ENCODE measurements around the gene TRAPPC6A.
A peak's percentile ranks its signal among the peaks of the same experiment; 100 is the strongest.

The TRAPPC6A gene

GRCh38 chr19:45177817-45178261 lies at the start of gene TRAPPC6A:
Gene TRAPPC6A, minus strand, starts transcription at chr19:45178237. Its CDS starts 19 bp downstream, at chr19:45178218.
- no peak for DNase-seq

- DNase-seq, result no peak
Observed at GRCh38 chr19:45224645-45225044, 46.6 kb upstream of the TRAPPC6A start.

GRCh38 chr19:45223879-45224278 lies 45.8 kb upstream of the TRAPPC6A start:
- DNase-seq, result no peak

GRCh38 chr19:45222724-45223123 lies 44.7 kb upstream of the TRAPPC6A start:
- no peak for DNase-seq

- no peak for DNase-seq
Observed at GRCh38 chr19:45218911-45219743, 41.1 kb upstream of the TRAPPC6A start.

GRCh38 chr19:45218426-45218825 lies 40.4 kb upstream of the TRAPPC6A start:
- no peak for DNase-seq

- no peak for DNase-seq
Observed at GRCh38 chr19:45217957-45218334, 39.9 kb upstream of the TRAPPC6A start.

GRCh38 chr19:45217193-45217956 lies 39.3 kb upstream of the TRAPPC6A start:
- DNase-seq, result no peak

GRCh38 chr19:45216667-45217066 lies 38.6 kb upstream of the TRAPPC6A start:
- DNase-seq, result no peak

- peak; percentile 51 for DNase-seq
Observed at GRCh38 chr19:45215391-45216191, 37.6 kb upstream of the TRAPPC6A start.

GRCh38 chr19:45213031-45213430 lies 35.0 kb upstream of the TRAPPC6A start:
- no peak for DNase-seq

- no peak for DNase-seq
Observed at GRCh38 chr19:45211751-45212381, 33.8 kb upstream of the TRAPPC6A start.

- DNase-seq, result no peak
Observed at GRCh38 chr19:45206328-45206727, 28.3 kb upstream of the TRAPPC6A start.

GRCh38 chr19:45205810-45206209 lies 27.8 kb upstream of the TRAPPC6A start:
- DNase-seq, result no peak

GRCh38 chr19:45202637-45203036 lies 24.6 kb upstream of the TRAPPC6A start:
- DNase-seq, result no peak

GRCh38 chr19:45200568-45200967 lies 22.5 kb upstream of the TRAPPC6A start:
- DNase-seq, result no peak

- peak; percentile 8 for DNase-seq
Observed at GRCh38 chr19:45195764-45196163, 17.7 kb upstream of the TRAPPC6A start.

- DNase-seq, result no peak
Observed at GRCh38 chr19:45191375-45191774, 13.3 kb upstream of the TRAPPC6A start.

GRCh38 chr19:45189971-45190370 lies 11.9 kb upstream of the TRAPPC6A start:
- no peak for DNase-seq

GRCh38 chr19:45187421-45188100 lies 9.5 kb upstream of the TRAPPC6A start:
- DNase-seq, result peak; percentile 65

GRCh38 chr19:45186509-45187334 lies 8.7 kb upstream of the TRAPPC6A start:
- DNase-seq, result no peak

All from NCI-H510A treated with DMSO at 0.1 percent for 48 hours (cell line).